K562 (cell line): ENCODE measurements around the gene KCNG1. TPM values are rescaled to one million over a fixed set of nuclear protein-coding genes. Genes with fewer than 3 reads are reported as not detected.

Experiments
- PTBP1 ChIP-seq: fragments of 200-400 bp; formaldehyde crosslinking; IDR thresholded peaks from 2 replicates; pipeline ENCODE4 v1.6.1; 2017; ENCODE audit warnings: low read depth, low read length
- WHSC1 ChIP-seq: IDR thresholded peaks from one replicate; pipeline ENCODE4 v1.6.1; 2012; ENCODE audit warnings: low read length, control low read depth, inconsistent platforms
- polyA plus RNA-seq, 8 experiments: library from polyadenylated mRNA; depleted of rRNA in 4 of 8; stranded (reverse) in 5 of 8; unstranded in 3 of 8; fragments of >200 nt; fragmentation: Nextera tagmentation in 2 of 8; fragmentation: Illumina TruSeq in 1 of 8; extraction: Ambion mirVana in 2 of 8; extraction: Trizol in 1 of 8; gene quantifications; 2 replicates each; pipeline versions ENCODE4 v1.2.1 to v1.2.3, GENCODE V29; 2011 to 2014; ENCODE audit warnings: inconsistent platforms in 1 of 8, missing spikeins in 1 of 8
- total RNA-seq, 7 experiments: library from RNA; depleted of rRNA in 6 of 7; stranded (reverse); fragments of >200 nt in 6 of 7; fragmentation: Illumina TruSeq in 2 of 7; extraction: Trizol in 2 of 7; gene quantifications; 2 replicates each; pipeline versions ENCODE4 v1.2.1 to v1.2.3, GENCODE V29; 2011 to 2021; ENCODE audit warnings: low replicate concordance in 1 of 7
- TF ChIP-seq, protein P1 (sequence below): fragments of 200-600 bp; sonication (generic); IDR thresholded peaks from one replicate; pipeline ENCODE4 v1.6.1; 2012; ENCODE audit warnings: mild to moderate bottlenecking, low read depth, low read length, inconsistent platforms

KCNG1 gene
- total and polyA plus RNA-seq, 9 of the 15 experiments (the other 6 are each of a cell fraction or from before 2014, with no cell fraction given) = 0.06 to 1.5 (median 0.22) TPM; not detected in 2

- TF ChIP-seq, protein P1, sequence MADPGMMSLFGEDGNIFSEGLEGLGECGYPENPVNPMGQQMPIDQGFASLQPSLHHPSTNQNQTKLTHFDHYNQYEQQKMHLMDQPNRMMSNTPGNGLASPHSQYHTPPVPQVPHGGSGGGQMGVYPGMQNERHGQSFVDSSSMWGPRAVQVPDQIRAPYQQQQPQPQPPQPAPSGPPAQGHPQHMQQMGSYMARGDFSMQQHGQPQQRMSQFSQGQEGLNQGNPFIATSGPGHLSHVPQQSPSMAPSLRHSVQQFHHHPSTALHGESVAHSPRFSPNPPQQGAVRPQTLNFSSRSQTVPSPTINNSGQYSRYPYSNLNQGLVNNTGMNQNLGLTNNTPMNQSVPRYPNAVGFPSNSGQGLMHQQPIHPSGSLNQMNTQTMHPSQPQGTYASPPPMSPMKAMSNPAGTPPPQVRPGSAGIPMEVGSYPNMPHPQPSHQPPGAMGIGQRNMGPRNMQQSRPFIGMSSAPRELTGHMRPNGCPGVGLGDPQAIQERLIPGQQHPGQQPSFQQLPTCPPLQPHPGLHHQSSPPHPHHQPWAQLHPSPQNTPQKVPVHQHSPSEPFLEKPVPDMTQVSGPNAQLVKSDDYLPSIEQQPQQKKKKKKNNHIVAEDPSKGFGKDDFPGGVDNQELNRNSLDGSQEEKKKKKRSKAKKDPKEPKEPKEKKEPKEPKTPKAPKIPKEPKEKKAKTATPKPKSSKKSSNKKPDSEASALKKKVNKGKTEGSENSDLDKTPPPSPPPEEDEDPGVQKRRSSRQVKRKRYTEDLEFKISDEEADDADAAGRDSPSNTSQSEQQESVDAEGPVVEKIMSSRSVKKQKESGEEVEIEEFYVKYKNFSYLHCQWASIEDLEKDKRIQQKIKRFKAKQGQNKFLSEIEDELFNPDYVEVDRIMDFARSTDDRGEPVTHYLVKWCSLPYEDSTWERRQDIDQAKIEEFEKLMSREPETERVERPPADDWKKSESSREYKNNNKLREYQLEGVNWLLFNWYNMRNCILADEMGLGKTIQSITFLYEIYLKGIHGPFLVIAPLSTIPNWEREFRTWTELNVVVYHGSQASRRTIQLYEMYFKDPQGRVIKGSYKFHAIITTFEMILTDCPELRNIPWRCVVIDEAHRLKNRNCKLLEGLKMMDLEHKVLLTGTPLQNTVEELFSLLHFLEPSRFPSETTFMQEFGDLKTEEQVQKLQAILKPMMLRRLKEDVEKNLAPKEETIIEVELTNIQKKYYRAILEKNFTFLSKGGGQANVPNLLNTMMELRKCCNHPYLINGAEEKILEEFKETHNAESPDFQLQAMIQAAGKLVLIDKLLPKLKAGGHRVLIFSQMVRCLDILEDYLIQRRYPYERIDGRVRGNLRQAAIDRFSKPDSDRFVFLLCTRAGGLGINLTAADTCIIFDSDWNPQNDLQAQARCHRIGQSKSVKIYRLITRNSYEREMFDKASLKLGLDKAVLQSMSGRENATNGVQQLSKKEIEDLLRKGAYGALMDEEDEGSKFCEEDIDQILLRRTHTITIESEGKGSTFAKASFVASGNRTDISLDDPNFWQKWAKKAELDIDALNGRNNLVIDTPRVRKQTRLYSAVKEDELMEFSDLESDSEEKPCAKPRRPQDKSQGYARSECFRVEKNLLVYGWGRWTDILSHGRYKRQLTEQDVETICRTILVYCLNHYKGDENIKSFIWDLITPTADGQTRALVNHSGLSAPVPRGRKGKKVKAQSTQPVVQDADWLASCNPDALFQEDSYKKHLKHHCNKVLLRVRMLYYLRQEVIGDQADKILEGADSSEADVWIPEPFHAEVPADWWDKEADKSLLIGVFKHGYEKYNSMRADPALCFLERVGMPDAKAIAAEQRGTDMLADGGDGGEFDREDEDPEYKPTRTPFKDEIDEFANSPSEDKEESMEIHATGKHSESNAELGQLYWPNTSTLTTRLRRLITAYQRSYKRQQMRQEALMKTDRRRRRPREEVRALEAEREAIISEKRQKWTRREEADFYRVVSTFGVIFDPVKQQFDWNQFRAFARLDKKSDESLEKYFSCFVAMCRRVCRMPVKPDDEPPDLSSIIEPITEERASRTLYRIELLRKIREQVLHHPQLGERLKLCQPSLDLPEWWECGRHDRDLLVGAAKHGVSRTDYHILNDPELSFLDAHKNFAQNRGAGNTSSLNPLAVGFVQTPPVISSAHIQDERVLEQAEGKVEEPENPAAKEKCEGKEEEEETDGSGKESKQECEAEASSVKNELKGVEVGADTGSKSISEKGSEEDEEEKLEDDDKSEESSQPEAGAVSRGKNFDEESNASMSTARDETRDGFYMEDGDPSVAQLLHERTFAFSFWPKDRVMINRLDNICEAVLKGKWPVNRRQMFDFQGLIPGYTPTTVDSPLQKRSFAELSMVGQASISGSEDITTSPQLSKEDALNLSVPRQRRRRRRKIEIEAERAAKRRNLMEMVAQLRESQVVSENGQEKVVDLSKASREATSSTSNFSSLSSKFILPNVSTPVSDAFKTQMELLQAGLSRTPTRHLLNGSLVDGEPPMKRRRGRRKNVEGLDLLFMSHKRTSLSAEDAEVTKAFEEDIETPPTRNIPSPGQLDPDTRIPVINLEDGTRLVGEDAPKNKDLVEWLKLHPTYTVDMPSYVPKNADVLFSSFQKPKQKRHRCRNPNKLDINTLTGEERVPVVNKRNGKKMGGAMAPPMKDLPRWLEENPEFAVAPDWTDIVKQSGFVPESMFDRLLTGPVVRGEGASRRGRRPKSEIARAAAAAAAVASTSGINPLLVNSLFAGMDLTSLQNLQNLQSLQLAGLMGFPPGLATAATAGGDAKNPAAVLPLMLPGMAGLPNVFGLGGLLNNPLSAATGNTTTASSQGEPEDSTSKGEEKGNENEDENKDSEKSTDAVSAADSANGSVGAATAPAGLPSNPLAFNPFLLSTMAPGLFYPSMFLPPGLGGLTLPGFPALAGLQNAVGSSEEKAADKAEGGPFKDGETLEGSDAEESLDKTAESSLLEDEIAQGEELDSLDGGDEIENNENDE = no peak
- TF ChIP-seq PTBP1 = no peak
- TF ChIP-seq WHSC1 = no peak
These were observed 69.1 kb downstream of the KCNG1 start (continued) for GRCh38 chr20:50953821-50954220.

Other genes with a start within 250 kb of the KCNG1 start
- gene BCAS4, start 228.0 kb downstream of the KCNG1 start, total RNA-seq (2014; rRNA removed) = 2.3 and 2.9 TPM in 2 replicates
- gene BCAS4, start 228.0 kb downstream of the KCNG1 start, total RNA-seq (2014; rRNA removed; fragmentation: Illumina TruSeq; extraction: Trizol) = 0.47 and 0.64 TPM in 2 replicates
- 0.34 and 0.36 TPM in 2 replicates for gene BCAS4, start 228.0 kb downstream of the KCNG1 start, total RNA-seq (2015; rRNA removed; fragmentation: Illumina TruSeq; extraction: Trizol)
- gene BCAS4, start 228.0 kb downstream of the KCNG1 start, total RNA-seq (2021) = 1.5 and 2.0 TPM in 2 replicates
- 0.65 and 1.1 TPM in 2 replicates for gene BCAS4, start 228.0 kb downstream of the KCNG1 start, polyA plus RNA-seq (2011; rRNA removed)
- 0.25 and 1.5 TPM in 2 replicates for gene BCAS4, start 228.0 kb downstream of the KCNG1 start, polyA plus RNA-seq (2014; fragmentation: Illumina TruSeq; extraction: Trizol)
- under 1 TPM; 0.15 to 0.20 TPM for gene BCAS4, start 228.0 kb downstream of the KCNG1 start, polyA plus RNA-seq (2014; fragmentation: Nextera tagmentation; extraction: Ambion mirVana)
- 0.40 and 2.1 TPM in 2 replicates for gene BCAS4, start 228.0 kb downstream of the KCNG1 start, polyA plus RNA-seq (2014; rRNA removed)
- 17.8 and 18.7 TPM in 2 replicates for gene ADNP, start 91.7 kb downstream of the KCNG1 start, total RNA-seq (2014; rRNA removed)
- gene ADNP, start 91.7 kb downstream of the KCNG1 start, total RNA-seq (2014; rRNA removed; fragmentation: Illumina TruSeq; extraction: Trizol) = 24.5 and 26.1 TPM in 2 replicates
- 20.7 and 25.0 TPM in 2 replicates for gene ADNP, start 91.7 kb downstream of the KCNG1 start, total RNA-seq (2015; rRNA removed; fragmentation: Illumina TruSeq; extraction: Trizol)
- gene ADNP, start 91.7 kb downstream of the KCNG1 start, total RNA-seq (2021) = 52.2 and 59.9 TPM in 2 replicates
- gene ADNP, start 91.7 kb downstream of the KCNG1 start, polyA plus RNA-seq (2011; rRNA removed) = 19.4 and 22.9 TPM in 2 replicates
- gene ADNP, start 91.7 kb downstream of the KCNG1 start, polyA plus RNA-seq (2014; fragmentation: Illumina TruSeq; extraction: Trizol) = 50.7 and 52.0 TPM in 2 replicates
- 10 to 100 TPM; 25.3 to 40.0 TPM for gene ADNP, start 91.7 kb downstream of the KCNG1 start, polyA plus RNA-seq (2014; fragmentation: Nextera tagmentation; extraction: Ambion mirVana)
- gene ADNP, start 91.7 kb downstream of the KCNG1 start, polyA plus RNA-seq (2014; rRNA removed) = 20.9 and 26.0 TPM in 2 replicates
- gene DPM1, start 64.6 kb downstream of the KCNG1 start, total RNA-seq (2014; rRNA removed) = 83.7 and 105 TPM in 2 replicates
- gene DPM1, start 64.6 kb downstream of the KCNG1 start, total RNA-seq (2014; rRNA removed; fragmentation: Illumina TruSeq; extraction: Trizol) = 163 and 167 TPM in 2 replicates
- 123 and 133 TPM in 2 replicates for gene DPM1, start 64.6 kb downstream of the KCNG1 start, total RNA-seq (2015; rRNA removed; fragmentation: Illumina TruSeq; extraction: Trizol)
- gene DPM1, start 64.6 kb downstream of the KCNG1 start, total RNA-seq (2021) = 75.2 and 81.4 TPM in 2 replicates
- 70.3 and 109 TPM in 2 replicates for gene DPM1, start 64.6 kb downstream of the KCNG1 start, polyA plus RNA-seq (2011; rRNA removed)
- gene DPM1, start 64.6 kb downstream of the KCNG1 start, polyA plus RNA-seq (2014; fragmentation: Illumina TruSeq; extraction: Trizol) = 131 and 153 TPM in 2 replicates
- 100 to 1,000 TPM; 185 to 190 TPM for gene DPM1, start 64.6 kb downstream of the KCNG1 start, polyA plus RNA-seq (2014; fragmentation: Nextera tagmentation; extraction: Ambion mirVana)
- 163 and 186 TPM in 2 replicates for gene DPM1, start 64.6 kb downstream of the KCNG1 start, polyA plus RNA-seq (2014; rRNA removed)
- 5.1 and 6.5 TPM in 2 replicates for gene MOCS3, start 64.3 kb downstream of the KCNG1 start, total RNA-seq (2014; rRNA removed)
- gene MOCS3, start 64.3 kb downstream of the KCNG1 start, total RNA-seq (2014; rRNA removed; fragmentation: Illumina TruSeq; extraction: Trizol) = 4.4 TPM in 2 replicates
- 4.6 and 4.7 TPM in 2 replicates for gene MOCS3, start 64.3 kb downstream of the KCNG1 start, total RNA-seq (2015; rRNA removed; fragmentation: Illumina TruSeq; extraction: Trizol)
- 5.6 and 6.2 TPM in 2 replicates for gene MOCS3, start 64.3 kb downstream of the KCNG1 start, total RNA-seq (2021)
- gene MOCS3, start 64.3 kb downstream of the KCNG1 start, polyA plus RNA-seq (2011; rRNA removed) = 2.6 and 2.9 TPM in 2 replicates
- gene MOCS3, start 64.3 kb downstream of the KCNG1 start, polyA plus RNA-seq (2014; fragmentation: Illumina TruSeq; extraction: Trizol) = 2.8 and 3.3 TPM in 2 replicates
- gene MOCS3, start 64.3 kb downstream of the KCNG1 start, polyA plus RNA-seq (2014; fragmentation: Nextera tagmentation; extraction: Ambion mirVana) = 1 to 10 TPM in 1 of 2 experiments, under 1 TPM in 1; 0.70 to 1.0 TPM
- gene MOCS3, start 64.3 kb downstream of the KCNG1 start, polyA plus RNA-seq (2014; rRNA removed) = 2.9 and 3.1 TPM in 2 replicates